ENCODE measurements around the gene KPTN. TPM values are rescaled to one million over a fixed set of nuclear protein-coding genes. Genes with fewer than 3 reads are reported as not detected.
A peak's percentile ranks its signal among the peaks of the same experiment; 100 is the strongest.

KPTN gene
- total and polyA plus RNA-seq, 2 of the 13 experiments (the other 11 are each of a cell fraction or from before 2014, with no cell fraction given): 9.1 to 13.3 TPM

DNA sequence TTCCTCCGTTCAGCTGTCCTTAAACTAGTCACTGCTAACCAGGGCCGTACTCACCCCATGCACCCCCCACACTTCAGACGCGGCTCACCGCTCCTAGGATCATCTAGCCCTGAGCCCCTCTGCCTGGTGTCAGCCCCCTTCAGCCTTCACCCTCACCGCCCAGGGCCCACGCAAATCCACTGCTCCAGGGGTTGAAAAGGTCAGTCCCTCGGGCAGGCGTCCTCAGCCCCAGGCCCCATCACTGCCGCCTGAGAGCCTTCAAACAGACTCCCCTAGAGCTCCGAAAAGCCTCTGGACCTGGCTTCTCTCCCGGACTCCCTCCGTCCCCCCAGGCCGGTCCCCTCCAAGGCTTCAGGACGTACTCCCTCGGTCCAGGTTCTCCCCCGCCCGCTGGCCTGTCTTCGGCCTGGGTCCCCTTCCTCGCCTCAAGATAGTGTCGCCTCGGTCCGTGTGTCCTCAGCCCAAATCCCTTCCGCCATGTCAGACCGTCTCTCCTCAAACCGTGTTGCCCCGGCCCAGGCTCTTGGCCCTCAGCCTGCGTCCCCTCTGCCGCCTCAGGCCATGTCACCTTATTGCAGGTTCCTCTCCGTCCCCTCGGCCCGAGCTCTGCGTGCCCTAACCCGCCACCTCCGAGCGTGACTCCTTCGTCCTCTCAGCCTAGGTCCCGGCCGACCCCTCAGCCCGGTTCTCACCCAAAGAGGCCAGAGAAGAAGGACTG is 30.3 kb upstream of the KPTN start (continued):
- TF ChIP-seq, protein P1, sequence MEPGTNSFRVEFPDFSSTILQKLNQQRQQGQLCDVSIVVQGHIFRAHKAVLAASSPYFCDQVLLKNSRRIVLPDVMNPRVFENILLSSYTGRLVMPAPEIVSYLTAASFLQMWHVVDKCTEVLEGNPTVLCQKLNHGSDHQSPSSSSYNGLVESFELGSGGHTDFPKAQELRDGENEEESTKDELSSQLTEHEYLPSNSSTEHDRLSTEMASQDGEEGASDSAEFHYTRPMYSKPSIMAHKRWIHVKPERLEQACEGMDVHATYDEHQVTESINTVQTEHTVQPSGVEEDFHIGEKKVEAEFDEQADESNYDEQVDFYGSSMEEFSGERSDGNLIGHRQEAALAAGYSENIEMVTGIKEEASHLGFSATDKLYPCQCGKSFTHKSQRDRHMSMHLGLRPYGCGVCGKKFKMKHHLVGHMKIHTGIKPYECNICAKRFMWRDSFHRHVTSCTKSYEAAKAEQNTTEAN (CRISPR knock-in tag; conservative IDR thresholded peaks at IDR 0.05): no peak
- TF ChIP-seq ELF4 (CRISPR knock-in tag; IDR thresholded peaks at IDR 0.05; ENCODE audit: borderline replicate concordance): no peak
- TF ChIP-seq ZNF776 (CRISPR knock-in tag; IDR thresholded peaks at IDR 0.05): 0 out of 2 replicates have a peak, but pooled peaks have one; percentile 27
- TF ChIP-seq, protein P2, sequence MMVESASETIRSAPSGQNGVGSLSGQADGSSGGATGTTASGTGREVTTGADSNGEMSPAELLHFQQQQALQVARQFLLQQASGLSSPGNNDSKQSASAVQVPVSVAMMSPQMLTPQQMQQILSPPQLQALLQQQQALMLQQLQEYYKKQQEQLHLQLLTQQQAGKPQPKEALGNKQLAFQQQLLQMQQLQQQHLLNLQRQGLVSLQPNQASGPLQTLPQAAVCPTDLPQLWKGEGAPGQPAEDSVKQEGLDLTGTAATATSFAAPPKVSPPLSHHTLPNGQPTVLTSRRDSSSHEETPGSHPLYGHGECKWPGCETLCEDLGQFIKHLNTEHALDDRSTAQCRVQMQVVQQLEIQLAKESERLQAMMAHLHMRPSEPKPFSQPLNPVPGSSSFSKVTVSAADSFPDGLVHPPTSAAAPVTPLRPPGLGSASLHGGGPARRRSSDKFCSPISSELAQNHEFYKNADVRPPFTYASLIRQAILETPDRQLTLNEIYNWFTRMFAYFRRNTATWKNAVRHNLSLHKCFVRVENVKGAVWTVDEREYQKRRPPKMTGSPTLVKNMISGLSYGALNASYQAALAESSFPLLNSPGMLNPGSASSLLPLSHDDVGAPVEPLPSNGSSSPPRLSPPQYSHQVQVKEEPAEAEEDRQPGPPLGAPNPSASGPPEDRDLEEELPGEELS (CRISPR knock-in tag; IDR thresholded peaks at IDR 0.05): no peak
- TF ChIP-seq MLLT10 (CRISPR knock-in tag; IDR thresholded peaks at IDR 0.05): no peak
- no peak for TF ChIP-seq ZZZ3 (CRISPR knock-in tag; IDR thresholded peaks at IDR 0.05; ENCODE audit: borderline replicate concordance)
- TF ChIP-seq HDAC1 (CRISPR knock-in tag; IDR thresholded peaks at IDR 0.05): no peak
- no peak for TF ChIP-seq ZNF563 (CRISPR knock-in tag; IDR thresholded peaks at IDR 0.05)
- TF ChIP-seq ZNF556 (CRISPR knock-in tag; IDR thresholded peaks at IDR 0.05; ENCODE audit: borderline replicate concordance): no peak
- TF ChIP-seq ZSCAN21 (CRISPR knock-in tag; IDR thresholded peaks at IDR 0.05; ENCODE audit: borderline replicate concordance): no peak
- TF ChIP-seq REPIN1 (CRISPR knock-in tag; IDR thresholded peaks at IDR 0.05; ENCODE audit: borderline replicate concordance, low read depth): no peak; the same call in 1 of the 2 replicates
- TF ChIP-seq ZSCAN29 (CRISPR knock-in tag; conservative IDR thresholded peaks at IDR 0.05): no peak
- TF ChIP-seq, protein P3, sequence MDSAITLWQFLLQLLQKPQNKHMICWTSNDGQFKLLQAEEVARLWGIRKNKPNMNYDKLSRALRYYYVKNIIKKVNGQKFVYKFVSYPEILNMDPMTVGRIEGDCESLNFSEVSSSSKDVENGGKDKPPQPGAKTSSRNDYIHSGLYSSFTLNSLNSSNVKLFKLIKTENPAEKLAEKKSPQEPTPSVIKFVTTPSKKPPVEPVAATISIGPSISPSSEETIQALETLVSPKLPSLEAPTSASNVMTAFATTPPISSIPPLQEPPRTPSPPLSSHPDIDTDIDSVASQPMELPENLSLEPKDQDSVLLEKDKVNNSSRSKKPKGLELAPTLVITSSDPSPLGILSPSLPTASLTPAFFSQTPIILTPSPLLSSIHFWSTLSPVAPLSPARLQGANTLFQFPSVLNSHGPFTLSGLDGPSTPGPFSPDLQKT (CRISPR knock-in tag; IDR thresholded peaks at IDR 0.05; ENCODE audit: borderline replicate concordance): no peak
- no peak for TF ChIP-seq TBL1XR1 (IDR thresholded peaks at IDR 0.05; ENCODE audit: borderline replicate concordance, low read length, partially characterized antibody)
- no peak for TF ChIP-seq ZNF264 (CRISPR knock-in tag; IDR thresholded peaks at IDR 0.05)
- no peak for TF ChIP-seq ZNF570 (CRISPR knock-in tag; IDR thresholded peaks at IDR 0.05; ENCODE audit: borderline replicate concordance)
- TF ChIP-seq, protein P4, sequence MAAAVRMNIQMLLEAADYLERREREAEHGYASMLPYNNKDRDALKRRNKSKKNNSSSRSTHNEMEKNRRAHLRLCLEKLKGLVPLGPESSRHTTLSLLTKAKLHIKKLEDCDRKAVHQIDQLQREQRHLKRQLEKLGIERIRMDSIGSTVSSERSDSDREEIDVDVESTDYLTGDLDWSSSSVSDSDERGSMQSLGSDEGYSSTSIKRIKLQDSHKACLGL (CRISPR knock-in tag; IDR thresholded peaks at IDR 0.05): no peak; the same call in 1 of the 2 replicates
- 0 out of 2 replicates have a peak, but pooled peaks have one; percentile 18 for TF ChIP-seq ZNF543 (CRISPR knock-in tag; IDR thresholded peaks at IDR 0.05)
- TF ChIP-seq MIXL1 (CRISPR knock-in tag; IDR thresholded peaks at IDR 0.05): no peak
- TF ChIP-seq ZNF225 (CRISPR knock-in tag; IDR thresholded peaks at IDR 0.05): 0 out of 2 replicates have a peak, but pooled peaks have one; percentile 27
- TF ChIP-seq SIX4 (CRISPR knock-in tag; IDR thresholded peaks at IDR 0.05): no peak
- TF ChIP-seq, protein P5, sequence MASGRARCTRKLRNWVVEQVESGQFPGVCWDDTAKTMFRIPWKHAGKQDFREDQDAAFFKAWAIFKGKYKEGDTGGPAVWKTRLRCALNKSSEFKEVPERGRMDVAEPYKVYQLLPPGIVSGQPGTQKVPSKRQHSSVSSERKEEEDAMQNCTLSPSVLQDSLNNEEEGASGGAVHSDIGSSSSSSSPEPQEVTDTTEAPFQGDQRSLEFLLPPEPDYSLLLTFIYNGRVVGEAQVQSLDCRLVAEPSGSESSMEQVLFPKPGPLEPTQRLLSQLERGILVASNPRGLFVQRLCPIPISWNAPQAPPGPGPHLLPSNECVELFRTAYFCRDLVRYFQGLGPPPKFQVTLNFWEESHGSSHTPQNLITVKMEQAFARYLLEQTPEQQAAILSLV (CRISPR knock-in tag; IDR thresholded peaks at IDR 0.05; ENCODE audit: borderline replicate concordance): 0 out of 2 replicates have a peak, but pooled peaks have one; percentile 69
- TF ChIP-seq NR2F1 (CRISPR knock-in tag; IDR thresholded peaks at IDR 0.05): no peak
